ENCODE measurements around the gene EPAS1. TPM values are rescaled to one million over a fixed set of nuclear protein-coding genes. Genes with fewer than 3 reads are reported as not detected.
A peak's percentile ranks its signal among the peaks of the same experiment; 100 is the strongest.

Gene EPAS1
- total RNA-seq, 1 donor from 2014 or later: 5.1 TPM

DNA sequence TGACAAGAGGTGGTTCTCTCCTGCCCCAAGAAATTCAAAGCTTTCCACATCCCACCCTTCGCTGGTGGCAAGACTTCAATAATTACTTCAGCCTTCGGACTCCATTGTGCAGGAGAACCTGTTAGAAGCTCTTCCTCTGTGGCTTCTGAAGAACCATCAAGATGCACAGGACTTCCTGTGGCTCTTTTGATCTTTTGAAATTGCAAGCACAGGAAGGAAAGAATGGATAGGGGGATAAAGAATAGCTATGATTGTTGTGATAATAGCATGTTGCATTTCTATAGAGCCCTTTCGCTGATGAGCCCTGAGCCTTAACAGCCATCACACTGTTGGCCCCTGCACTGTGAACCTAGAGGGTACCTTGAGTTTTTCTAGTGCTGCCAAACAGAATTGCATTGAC is 7.4 kb downstream of the EPAS1 start:
- H3K27me3 Mint-ChIP-seq: peaks cover 27% of the 10 kb centered on the region
- no peak for DNase-seq (ENCODE audit: low spot score, unreplicated experiment)
- H3K36me3 Mint-ChIP-seq (ENCODE audit: insufficient read depth): peaks cover 2% of the 10 kb centered on the region
- TF ChIP-seq, protein P1, sequence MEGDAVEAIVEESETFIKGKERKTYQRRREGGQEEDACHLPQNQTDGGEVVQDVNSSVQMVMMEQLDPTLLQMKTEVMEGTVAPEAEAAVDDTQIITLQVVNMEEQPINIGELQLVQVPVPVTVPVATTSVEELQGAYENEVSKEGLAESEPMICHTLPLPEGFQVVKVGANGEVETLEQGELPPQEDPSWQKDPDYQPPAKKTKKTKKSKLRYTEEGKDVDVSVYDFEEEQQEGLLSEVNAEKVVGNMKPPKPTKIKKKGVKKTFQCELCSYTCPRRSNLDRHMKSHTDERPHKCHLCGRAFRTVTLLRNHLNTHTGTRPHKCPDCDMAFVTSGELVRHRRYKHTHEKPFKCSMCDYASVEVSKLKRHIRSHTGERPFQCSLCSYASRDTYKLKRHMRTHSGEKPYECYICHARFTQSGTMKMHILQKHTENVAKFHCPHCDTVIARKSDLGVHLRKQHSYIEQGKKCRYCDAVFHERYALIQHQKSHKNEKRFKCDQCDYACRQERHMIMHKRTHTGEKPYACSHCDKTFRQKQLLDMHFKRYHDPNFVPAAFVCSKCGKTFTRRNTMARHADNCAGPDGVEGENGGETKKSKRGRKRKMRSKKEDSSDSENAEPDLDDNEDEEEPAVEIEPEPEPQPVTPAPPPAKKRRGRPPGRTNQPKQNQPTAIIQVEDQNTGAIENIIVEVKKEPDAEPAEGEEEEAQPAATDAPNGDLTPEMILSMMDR (IDR thresholded peaks at IDR 0.05; ENCODE audit: unreplicated experiment): no peak
- no peak overlapping the region for H3K27ac Mint-ChIP-seq
- H3K4me3 Mint-ChIP-seq (ENCODE audit: low read depth): no peak overlapping the region
- H3K9me3 Mint-ChIP-seq (ENCODE audit: low read depth): peaks cover 12% of the 10 kb centered on the region
- H3K4me1 Mint-ChIP-seq (ENCODE audit: low read depth): peaks cover 60% of the 10 kb centered on the region

DNA sequence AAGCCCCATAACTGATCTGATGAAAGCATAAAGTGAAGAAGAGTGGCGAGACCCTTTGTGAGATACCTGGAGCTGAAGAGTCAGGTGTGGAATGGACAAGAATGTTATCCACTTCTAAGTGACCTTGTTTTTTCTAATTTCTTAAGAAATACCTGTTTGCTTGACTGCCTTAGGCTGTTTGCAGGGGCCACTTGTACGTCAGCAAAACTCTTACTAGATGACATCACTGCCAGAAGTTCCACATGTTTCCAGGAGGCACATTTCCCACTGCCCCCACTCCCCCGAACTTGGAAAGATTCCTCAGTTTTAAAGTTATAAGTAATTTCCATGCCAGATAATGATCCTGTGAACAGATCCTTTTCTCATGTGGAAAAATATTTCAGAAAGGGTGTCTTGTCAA is 8.0 kb downstream of the EPAS1 start:
- H3K9me3 Mint-ChIP-seq (ENCODE audit: low read depth): peaks cover 12% of the 10 kb centered on the region
- TF ChIP-seq, protein P1 (IDR thresholded peaks at IDR 0.05; ENCODE audit: unreplicated experiment): no peak
- peaks cover 55% of the 10 kb centered on the region for H3K4me1 Mint-ChIP-seq (ENCODE audit: low read depth)
- no peak overlapping the region for H3K27ac Mint-ChIP-seq
- H3K4me3 Mint-ChIP-seq (ENCODE audit: low read depth): no peak overlapping the region
- peaks cover 2% of the 10 kb centered on the region for H3K36me3 Mint-ChIP-seq (ENCODE audit: insufficient read depth)
- H3K27me3 Mint-ChIP-seq: peaks cover 21% of the 10 kb centered on the region
- no peak for DNase-seq (ENCODE audit: low spot score, unreplicated experiment)

DNA sequence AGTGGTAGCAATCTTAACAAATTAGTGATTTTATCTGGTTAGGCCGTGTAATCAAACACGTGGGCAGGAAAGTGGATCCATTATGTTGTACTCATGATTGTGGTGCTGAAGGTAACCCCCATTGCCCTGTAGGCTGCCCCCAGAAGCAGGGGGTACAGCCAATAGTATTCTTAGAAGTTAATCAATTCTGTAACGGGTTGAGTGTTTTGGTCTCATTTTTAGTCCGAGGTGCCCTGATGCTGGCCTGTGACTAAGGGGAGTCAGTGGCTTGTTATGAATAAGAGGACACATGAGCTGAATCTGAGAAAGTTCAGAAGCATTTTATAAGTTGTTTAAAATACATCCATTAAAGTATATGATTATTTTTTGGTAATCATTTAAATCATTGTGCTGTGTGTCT is 8.6 kb downstream of the EPAS1 start:
- Mint-ChIP-seq H3K27me3 (peaks cover 15% of the 10 kb centered on the region), H3K36me3 (ENCODE audit: insufficient read depth) (peaks cover 2% of the 10 kb centered on the region), H3K27ac (no peak overlapping the region), H3K9me3 (ENCODE audit: low read depth) (peaks cover 12% of the 10 kb centered on the region), H3K4me3 (ENCODE audit: low read depth) (no peak overlapping the region), H3K4me1 (ENCODE audit: low read depth) (peaks cover 49% of the 10 kb centered on the region)
- TF ChIP-seq, protein P1 (IDR thresholded peaks at IDR 0.05; ENCODE audit: unreplicated experiment): no peak
- DNase-seq (ENCODE audit: low spot score, unreplicated experiment): no peak

DNA sequence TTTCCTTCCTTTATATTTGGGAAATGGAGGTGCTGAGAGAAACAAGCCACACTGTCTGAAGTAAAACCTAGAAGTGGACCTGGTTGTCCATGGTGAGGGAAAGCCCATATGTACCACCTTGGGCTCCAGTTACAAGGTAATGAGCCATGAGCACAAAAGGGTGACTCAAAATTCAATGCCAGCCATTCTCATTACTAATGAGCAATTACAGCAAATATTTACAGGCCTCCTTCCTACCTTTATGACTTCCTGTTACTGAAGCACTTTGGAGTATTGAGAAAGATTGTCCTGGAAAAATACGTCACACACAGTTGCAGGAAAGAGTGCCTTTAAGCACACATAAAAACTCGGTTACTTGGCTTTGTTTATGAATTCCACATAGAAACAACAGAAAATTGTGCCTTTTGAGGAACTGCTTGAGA is 9.1 kb downstream of the EPAS1 start:
- no peak for DNase-seq (ENCODE audit: low spot score, unreplicated experiment)
- Mint-ChIP-seq H3K9me3 (ENCODE audit: low read depth) (peaks cover 12% of the 10 kb centered on the region), H3K27ac (no peak overlapping the region), H3K27me3 (peaks cover 14% of the 10 kb centered on the region), H3K4me1 (ENCODE audit: low read depth) (peaks cover 51% of the 10 kb centered on the region), H3K4me3 (ENCODE audit: low read depth) (no peak overlapping the region), H3K36me3 (ENCODE audit: insufficient read depth) (peaks cover 2% of the 10 kb centered on the region)
- TF ChIP-seq, protein P1 (IDR thresholded peaks at IDR 0.05; ENCODE audit: unreplicated experiment): no peak

DNA sequence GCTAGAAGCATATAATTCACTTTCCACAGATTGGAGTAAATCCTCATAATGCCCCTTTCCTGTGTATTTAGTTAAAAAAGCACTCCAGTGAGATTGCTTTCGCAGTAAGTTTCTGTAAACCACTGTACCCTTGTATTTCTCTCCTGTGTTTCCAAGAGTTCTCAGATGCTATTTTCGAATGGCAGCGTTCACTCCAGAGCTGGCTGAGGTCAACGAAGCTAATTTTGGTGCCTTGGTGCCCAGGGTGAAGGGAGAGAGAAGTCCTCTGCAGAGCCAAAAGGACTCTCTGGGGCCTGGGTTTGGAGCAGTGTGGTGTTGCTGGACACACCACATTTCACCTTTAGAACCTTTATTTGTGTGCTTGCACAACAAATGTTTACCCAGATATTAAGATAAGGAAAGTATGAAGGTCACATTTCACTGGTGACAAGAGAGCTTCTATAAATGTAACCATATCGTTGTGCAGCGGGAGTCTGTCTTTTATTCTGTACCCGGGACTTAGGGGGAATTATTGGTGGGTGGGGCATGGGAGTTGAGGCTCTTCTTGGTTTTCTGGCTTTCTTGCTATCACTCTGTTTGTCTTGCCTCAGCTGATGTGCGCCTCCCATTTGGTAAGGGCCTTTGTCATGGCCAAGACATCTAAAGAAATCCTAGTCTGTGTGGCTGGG is 9.9 kb downstream of the EPAS1 start:
- Mint-ChIP-seq H3K27ac (peak overlapping the region; percentile 14), H3K4me3 (ENCODE audit: low read depth) (peak overlapping the region; percentile 37), H3K9me3 (ENCODE audit: low read depth) (peaks cover 12% of the 10 kb centered on the region), H3K27me3 (peaks cover 13% of the 10 kb centered on the region), H3K36me3 (ENCODE audit: insufficient read depth) (peaks cover 2% of the 10 kb centered on the region), H3K4me1 (ENCODE audit: low read depth) (peaks cover 50% of the 10 kb centered on the region)
- no peak for DNase-seq (ENCODE audit: low spot score, unreplicated experiment)
- TF ChIP-seq, protein P1 (IDR thresholded peaks at IDR 0.05; ENCODE audit: unreplicated experiment): no peak
